Hepatocyte (in vitro differentiated cells): Measurements from ENCODE around the gene FAM78A.

Experiments used
- CTCF ChIP-seq: fragments of 200-600 bp; sonication (generic); IDR thresholded peaks from 2 replicates; pipeline ENCODE4 v1.5.1; 2016; ENCODE audit warnings: antibody characterized with exemption, mild to moderate bottlenecking; ENCODE audit not compliant: poor library complexity
- EZH2phosphoT487 ChIP-seq: fragments of 200-600 bp; sonication (generic); IDR thresholded peaks from one replicate; pipeline ENCODE4 v1.6.1; 2018; ENCODE audit warnings: antibody characterized with exemption, mild to moderate bottlenecking, low read depth, moderate library complexity; ENCODE audit not compliant: unreplicated experiment, severe bottlenecking

- TF ChIP-seq CTCF (no peak), EZH2phosphoT487 (no peak)
Observed at GRCh38 chr9:131302244-131303075, 26.1 kb upstream of the FAM78A start.
